H9 (cell line): ENCODE results near the gene AP1AR. TPM values are rescaled to one million over a fixed set of nuclear protein-coding genes. Genes with fewer than 3 reads are reported as not detected.

ENCODE experiments used
- DNase-seq: peaks from one replicate; pipeline ENCODE4 v3.0.0-alpha.2; 2017
- H2AFZ ChIP-seq: one replicate; pipeline ENCODE4 v1.6.1; 2013; ENCODE audit warnings: mild to moderate bottlenecking, low read length, control low read depth, moderate library complexity
- H2AK5ac ChIP-seq: 2 replicates; pipeline ENCODE4 v1.6.1; 2013; ENCODE audit warnings: low read length, control low read depth, mixed read lengths; ENCODE audit not compliant: insufficient read length
- H2BK120ac ChIP-seq: one replicate; pipeline ENCODE4 v1.6.1; 2013; ENCODE audit warnings: low read depth, mild to moderate bottlenecking, low read length, control low read depth, inconsistent platforms; ENCODE audit not compliant: poor library complexity, severe bottlenecking
- H2BK12ac ChIP-seq: 2 replicates; pipeline ENCODE4 v1.6.1; 2013; ENCODE audit warnings: low read length, control low read depth, mixed read lengths, low read depth; ENCODE audit not compliant: insufficient read length
- H2BK15ac ChIP-seq: 2 replicates; pipeline ENCODE4 v1.6.1; 2013; ENCODE audit warnings: low read depth, low read length, control low read depth
- H2BK20ac ChIP-seq: one replicate; pipeline ENCODE4 v1.6.1; 2013; ENCODE audit warnings: low read depth, mild to moderate bottlenecking, low read length, control low read depth, inconsistent platforms; ENCODE audit not compliant: poor library complexity, severe bottlenecking
- H2BK5ac ChIP-seq: 2 replicates; pipeline ENCODE4 v1.6.1; 2013; ENCODE audit warnings: low read length, control low read depth, mixed read lengths; ENCODE audit not compliant: insufficient read length
- H3K14ac ChIP-seq: 2 replicates; pipeline ENCODE4 v1.6.1; 2013; ENCODE audit warnings: low read length, control low read depth; ENCODE audit not compliant: insufficient read depth
- H3K18ac ChIP-seq: 2 replicates; pipeline ENCODE4 v1.6.1; 2013; ENCODE audit warnings: low read depth, mild to moderate bottlenecking, mixed read lengths, low read length, control low read depth; ENCODE audit not compliant: insufficient read length
- H3K23ac ChIP-seq: 2 replicates; pipeline ENCODE4 v1.6.1; 2013; ENCODE audit warnings: low read length, control low read depth, mixed read lengths, low read depth; ENCODE audit not compliant: insufficient read length
- H3K23me2 ChIP-seq: 2 replicates; pipeline ENCODE4 v1.6.1; 2013; ENCODE audit warnings: low read depth, mild to moderate bottlenecking, mixed read lengths, low read length, control low read depth; ENCODE audit not compliant: insufficient read length, poor library complexity, severe bottlenecking
- H3K27ac ChIP-seq: 2 replicates; pipeline ENCODE4 v1.5.1; 2013; ENCODE audit warnings: low read length, control low read depth, mixed read lengths, low read depth; ENCODE audit not compliant: insufficient read length
- H3K27me3 ChIP-seq: 2 replicates; pipeline ENCODE4 v1.6.1; 2013; ENCODE audit warnings: low read length, control low read depth, inconsistent platforms; ENCODE audit not compliant: insufficient read depth
- H3K4ac ChIP-seq: 2 replicates; pipeline ENCODE4 v1.6.1; 2013; ENCODE audit warnings: low read depth, mild to moderate bottlenecking, control low read depth, inconsistent platforms, low read length, moderate library complexity
- H3K4me1 ChIP-seq: 2 replicates; pipeline ENCODE4 v1.6.1; 2013; ENCODE audit warnings: low read length, control low read depth, inconsistent platforms; ENCODE audit not compliant: insufficient read depth
- H3K4me2 ChIP-seq: 2 replicates; pipeline ENCODE4 v1.6.1; 2013; ENCODE audit warnings: low read length, control low read depth, mixed read lengths; ENCODE audit not compliant: insufficient read length, insufficient read depth
- H3K56ac ChIP-seq: 2 replicates; pipeline ENCODE4 v1.6.1; 2013; ENCODE audit warnings: low read depth, mild to moderate bottlenecking, mixed read lengths, low read length, control low read depth; ENCODE audit not compliant: insufficient read length
- H3K79me1 ChIP-seq: 2 replicates; pipeline ENCODE4 v1.6.1; 2013; ENCODE audit warnings: low read depth, mild to moderate bottlenecking, moderate library complexity, low read length, control low read depth, inconsistent platforms; ENCODE audit not compliant: insufficient read depth, poor library complexity, severe bottlenecking
- H3K79me2 ChIP-seq: 2 replicates; pipeline ENCODE4 v1.6.1; 2013; ENCODE audit warnings: low read length, control low read depth, inconsistent platforms; ENCODE audit not compliant: insufficient read depth
- H3K9ac ChIP-seq: 2 replicates; pipeline ENCODE4 v1.6.1; 2013; ENCODE audit warnings: low read length, control low read depth, mixed read lengths; ENCODE audit not compliant: insufficient read length; ENCODE audit errors: extremely low read depth
- H3K9me3 ChIP-seq: one replicate; pipeline ENCODE4 v1.6.1; 2013; ENCODE audit warnings: low read depth, low read length, inconsistent platforms; ENCODE audit not compliant: control insufficient read depth
- H3T11ph ChIP-seq: one replicate; pipeline ENCODE4 v1.6.1; 2013; ENCODE audit warnings: mild to moderate bottlenecking, low read length, control low read depth, inconsistent platforms
- H4K20me1 ChIP-seq: one replicate; pipeline ENCODE4 v1.6.1; 2013; ENCODE audit not compliant: control insufficient read depth, insufficient read length, insufficient read depth
- H4K5ac ChIP-seq: 2 replicates; pipeline ENCODE4 v1.6.1; 2013; ENCODE audit warnings: low read depth, mild to moderate bottlenecking, mixed read lengths, low read length, control low read depth; ENCODE audit not compliant: insufficient read length
- H4K8ac ChIP-seq: replicated peaks from 2 replicates; pipeline ENCODE4 v1.6.1; 2013; ENCODE audit warnings: low read length, control low read depth, mixed read lengths, low read depth; ENCODE audit not compliant: insufficient read length
- H4K91ac ChIP-seq: 2 replicates; pipeline ENCODE4 v1.6.1; 2013; ENCODE audit warnings: low read depth, mild to moderate bottlenecking, moderate library complexity, mixed read lengths, low read length, control low read depth; ENCODE audit not compliant: insufficient read length
- H3K27ac Mint-ChIP-seq, 3 experiments: 2 replicates in 2 of 3; 3 replicates in 1 of 3; pipeline ENCODE4 v1.8.0; 2020 to 2021; ENCODE audit warnings: mixed read lengths in 3 of 3, mild to moderate bottlenecking in 1 of 3, moderate library complexity in 1 of 3
- H3K27me3 Mint-ChIP-seq: 2 replicates; pipeline ENCODE4 v1.8.0; 2021; ENCODE audit warnings: low read depth, mild to moderate bottlenecking, moderate library complexity, mixed read lengths
- H3K36me3 Mint-ChIP-seq, 3 experiments: 2 replicates in 2 of 3; 3 replicates in 1 of 3; pipeline ENCODE4 v1.8.0; 2020 to 2021; ENCODE audit warnings: low read depth in 3 of 3, mixed read lengths in 3 of 3; ENCODE audit not compliant: insufficient read depth in 1 of 3
- H3K4me1 Mint-ChIP-seq, 2 experiments: 2 replicates each; pipeline ENCODE4 v1.8.0; 2020; ENCODE audit warnings: mixed read lengths in 2 of 2
- H3K4me3 Mint-ChIP-seq, 2 experiments: 2 replicates in 1 of 2; 3 replicates in 1 of 2; pipeline ENCODE4 v1.8.0; 2020 to 2021; ENCODE audit warnings: mild to moderate bottlenecking in 2 of 2, mixed read lengths in 2 of 2, moderate library complexity in 1 of 2
- H3K9me3 Mint-ChIP-seq, 2 experiments: 2 replicates in 1 of 2; 3 replicates in 1 of 2; pipeline ENCODE4 v1.8.0; 2020; ENCODE audit warnings: mild to moderate bottlenecking in 2 of 2, mixed read lengths in 2 of 2, moderate library complexity in 1 of 2
- WGBS: extraction: QIAGEN DNeasy Blood & Tissue Kit; methylation state at CpG from one replicate; pipeline ENCODE4 v1.1.7; 2013; ENCODE audit warnings: missing lambda C conversion rate, low lambda C conversion rate, mixed read lengths; ENCODE audit not compliant: insufficient read length; ENCODE audit errors: extremely low coverage; 5-methylcytosine and 5-hydroxymethylcytosine counted together
- total RNA-seq: library from RNA; stranded (reverse); gene quantifications from 2 replicates; pipeline ENCODE4 v1.2.1, GENCODE V29; 2021
- TF ChIP-seq, protein P1 (sequence below): fragments of 200-600 bp; sonication (generic); conservative IDR thresholded peaks from 3 replicates; pipeline ENCODE4 v1.8.0; 2021; ENCODE audit warnings: antibody characterized with exemption, mild to moderate bottlenecking

AP1AR gene
- total RNA-seq, 1 experiment from 2014 or later: 24.2 TPM

DNA sequence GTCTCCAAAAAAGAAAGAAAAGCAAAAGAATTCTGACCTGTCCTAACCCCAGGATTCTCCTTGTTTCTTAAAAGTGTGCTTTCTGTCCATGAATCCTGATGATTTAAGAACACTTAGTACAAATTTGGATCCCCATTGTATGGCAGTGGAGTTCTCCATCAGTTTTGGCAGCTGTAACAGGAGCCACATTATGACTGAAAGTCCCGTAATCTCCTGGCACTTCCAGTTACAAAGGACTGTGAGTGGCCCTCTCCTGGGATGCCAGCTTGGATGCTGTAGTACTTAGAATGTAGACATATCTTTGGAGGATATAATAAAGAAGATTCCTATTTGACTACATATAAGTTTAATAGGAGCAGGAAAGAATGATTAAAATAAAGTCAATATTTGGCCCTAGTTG is 20.6 kb downstream of the AP1AR start:
- no peaks in the 10 kb centered on the region for H3K9me3 Mint-ChIP-seq
- Histone ChIP-seq H4K8ac (no peak overlapping the region), H2AK5ac (no peak overlapping the region), H2BK120ac (no peak overlapping the region), H3K4ac (no peak overlapping the region), H3K18ac (no peak overlapping the region), H2BK20ac (no peak overlapping the region), H3K23me2 (no peaks in the 10 kb centered on the region), H2AFZ (no peak overlapping the region), H3K56ac (no peak overlapping the region), H3K14ac (no peak overlapping the region), H3K27me3 (no peaks in the 10 kb centered on the region), H3K23ac (no peak overlapping the region), H4K91ac (no peak overlapping the region), H3K79me2 (peaks cover 3% of the 10 kb centered on the region; the same call in 1 of the 2 replicates), H3T11ph (no peak overlapping the region), H2BK12ac (no peak overlapping the region), H3K79me1 (peaks cover 4% of the 10 kb centered on the region), H3K27ac (no peak overlapping the region), H3K9me3 (no peaks in the 10 kb centered on the region), H3K4me1 (no peaks in the 10 kb centered on the region; the same call in 1 of the 2 replicates), H3K4me2 (no peak overlapping the region), H4K5ac (no peak overlapping the region), H4K20me1 (no peaks in the 10 kb centered on the region), H2BK5ac (no peak overlapping the region), H3K9ac (no peak overlapping the region), H2BK15ac (no peak overlapping the region)
- no CpG with 5 or more reads among the region's 1 CpG for WGBS
- H3K27me3 Mint-ChIP-seq: no peaks in the 10 kb centered on the region
- peaks cover 3 to 6% (median 5%) of the 10 kb centered on the region in 3 experiments; a peak in 5 of 7 replicates for H3K36me3 Mint-ChIP-seq
- H3K4me1 Mint-ChIP-seq: peaks cover 19 to 21% of the 10 kb centered on the region in 2 experiments
- no peak overlapping the region for H3K4me3 Mint-ChIP-seq
- no peak for DNase-seq
- TF ChIP-seq, protein P1, sequence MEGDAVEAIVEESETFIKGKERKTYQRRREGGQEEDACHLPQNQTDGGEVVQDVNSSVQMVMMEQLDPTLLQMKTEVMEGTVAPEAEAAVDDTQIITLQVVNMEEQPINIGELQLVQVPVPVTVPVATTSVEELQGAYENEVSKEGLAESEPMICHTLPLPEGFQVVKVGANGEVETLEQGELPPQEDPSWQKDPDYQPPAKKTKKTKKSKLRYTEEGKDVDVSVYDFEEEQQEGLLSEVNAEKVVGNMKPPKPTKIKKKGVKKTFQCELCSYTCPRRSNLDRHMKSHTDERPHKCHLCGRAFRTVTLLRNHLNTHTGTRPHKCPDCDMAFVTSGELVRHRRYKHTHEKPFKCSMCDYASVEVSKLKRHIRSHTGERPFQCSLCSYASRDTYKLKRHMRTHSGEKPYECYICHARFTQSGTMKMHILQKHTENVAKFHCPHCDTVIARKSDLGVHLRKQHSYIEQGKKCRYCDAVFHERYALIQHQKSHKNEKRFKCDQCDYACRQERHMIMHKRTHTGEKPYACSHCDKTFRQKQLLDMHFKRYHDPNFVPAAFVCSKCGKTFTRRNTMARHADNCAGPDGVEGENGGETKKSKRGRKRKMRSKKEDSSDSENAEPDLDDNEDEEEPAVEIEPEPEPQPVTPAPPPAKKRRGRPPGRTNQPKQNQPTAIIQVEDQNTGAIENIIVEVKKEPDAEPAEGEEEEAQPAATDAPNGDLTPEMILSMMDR: no peak
- no peak overlapping the region for H3K27ac Mint-ChIP-seq
